Suprapubic skin (tissue), 4 donors: ENCODE results near the gene MXD3. TPM values are rescaled to one million over a fixed set of nuclear protein-coding genes. Genes with fewer than 3 reads are reported as not detected.

Experiments
- DNase-seq, 2 donors: peaks; one replicate each; pipeline ENCODE4 v3.0.0-alpha.2; 2019; ENCODE audit warnings: low spot score in 2 of 2
- H3K27ac ChIP-seq: fragments of 200-600 bp; sonication (generic); one replicate; pipeline ENCODE4 v1.5.1; 2019
- H3K27me3 ChIP-seq: fragments of 200-600 bp; sonication (generic); one replicate; pipeline ENCODE4 v1.5.1; 2019
- H3K36me3 ChIP-seq: fragments of 200-600 bp; sonication (generic); one replicate; pipeline ENCODE4 v1.5.1; 2019
- H3K4me1 ChIP-seq: fragments of 200-600 bp; sonication (generic); one replicate; pipeline ENCODE4 v1.5.1; 2019
- H3K4me3 ChIP-seq: fragments of 200-600 bp; sonication (generic); one replicate; pipeline ENCODE4 v1.5.1; 2019; ENCODE audit warnings: mild to moderate bottlenecking
- H3K9me3 ChIP-seq: fragments of 200-600 bp; sonication (generic); one replicate; pipeline ENCODE4 v1.5.1; 2019
- CTCF ChIP-seq, 2 donors: fragments of 200-600 bp in 1 of 2; fragments of 450-650 bp in 1 of 2; sonication (generic) in 1 of 2; IDR thresholded peaks; one replicate each; pipeline ENCODE4 v1.5.1; 2016 to 2019; ENCODE audit warnings: antibody characterized with exemption in 2 of 2, mild to moderate bottlenecking in 1 of 2, moderate library complexity in 1 of 2
- EP300 ChIP-seq: sonication (generic); formaldehyde crosslinking; IDR thresholded peaks from one replicate; pipeline ENCODE4 v1.6.1; 2017; ENCODE audit warnings: antibody characterized with exemption
- POLR2A ChIP-seq, 2 donors: fragments of 450-650 bp; IDR thresholded peaks; one replicate each; pipeline ENCODE4 v1.6.1; 2017; ENCODE audit warnings: antibody characterized with exemption in 2 of 2, mild to moderate bottlenecking in 2 of 2, moderate library complexity in 2 of 2
- POLR2AphosphoS5 ChIP-seq, 3 donors: sonication (generic); formaldehyde crosslinking; IDR thresholded peaks; one replicate each; pipeline ENCODE4 v1.6.1; 2017; ENCODE audit warnings: antibody characterized with exemption in 3 of 3
- WGBS: methylation state at CpG from one replicate; pipeline ENCODE4 v1.1.5; 2018; 5-methylcytosine and 5-hydroxymethylcytosine counted together
- total RNA-seq, 4 donors: library from RNA; depleted of rRNA; stranded (reverse); fragments of >200 nt; gene quantifications; one replicate each; pipeline ENCODE4 v1.1.0, GENCODE V29; 2016

Gene MXD3
- total RNA-seq, 4 donors from 2014 or later: 8.7 to 30.3 (median 11.7) TPM

DNA sequence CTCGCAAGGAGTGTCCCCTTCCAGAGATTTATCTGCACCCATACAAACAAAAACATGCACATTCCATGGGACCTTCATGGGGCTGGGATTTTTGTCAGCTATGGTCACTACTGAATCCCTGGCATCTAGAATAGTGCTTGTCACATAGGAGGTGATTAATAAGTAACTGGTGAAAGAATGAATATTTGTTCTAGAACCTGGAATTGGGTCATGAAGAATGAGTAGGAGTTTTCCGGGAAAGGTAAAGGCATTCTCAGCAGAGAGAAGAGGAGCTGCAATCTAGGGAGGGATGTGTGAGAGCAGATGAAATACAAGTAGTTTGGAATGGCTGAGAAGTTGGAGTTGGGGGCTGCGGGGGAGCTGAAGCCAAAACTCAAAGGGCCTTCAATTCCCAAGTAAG lies 42.6 kb upstream of the MXD3 start:
- no peak for DNase-seq
- Histone ChIP-seq H3K27me3 (no peaks in the 10 kb centered on the region), H3K4me1 (peaks cover 49% of the 10 kb centered on the region), H3K27ac (no peak overlapping the region), H3K9me3 (no peaks in the 10 kb centered on the region), H3K4me3 (no peak overlapping the region), H3K36me3 (peaks cover 1% of the 10 kb centered on the region)
- TF ChIP-seq POLR2AphosphoS5 (IDR thresholded peaks at IDR 0.05): no peak
- no peak for TF ChIP-seq EP300
- no peak for TF ChIP-seq CTCF (IDR thresholded peaks at IDR 0.05)
- TF ChIP-seq POLR2A (IDR thresholded peaks at IDR 0.05): no peak
- 88% methylated on average over 3 of the region's 3 CpGs for WGBS

- WGBS: 72% methylated on average over 5 of the region's 5 CpGs
- Histone ChIP-seq H3K36me3 (peaks cover 6% of the 10 kb centered on the region), H3K27ac (no peak overlapping the region), H3K27me3 (no peaks in the 10 kb centered on the region), H3K9me3 (no peaks in the 10 kb centered on the region), H3K4me3 (no peak overlapping the region), H3K4me1 (peaks cover 44% of the 10 kb centered on the region)
- TF ChIP-seq EP300 (no peak), POLR2AphosphoS5 (IDR thresholded peaks at IDR 0.05) (no peak), POLR2A (IDR thresholded peaks at IDR 0.05) (no peak), CTCF (IDR thresholded peaks at IDR 0.05) (no peak)
- no peak for DNase-seq
These were observed 41.4 kb upstream of the MXD3 start for GRCh38 chr5:177353093-177353492.

- DNase-seq: peak; percentile 95 to 96
- Histone ChIP-seq H3K9me3 (no peaks in the 10 kb centered on the region), H3K36me3 (peaks cover 9% of the 10 kb centered on the region), H3K4me1 (peaks cover 32% of the 10 kb centered on the region), H3K4me3 (peak within 1 kb of the TSS; percentile 94), H3K27me3 (no peaks in the 10 kb centered on the region), H3K27ac (peak within 1 kb of the TSS; percentile 97)
- TF ChIP-seq EP300 (no peak), POLR2A (IDR thresholded peaks at IDR 0.05) (peak in 1 of 2 donors; percentile 63), CTCF (IDR thresholded peaks at IDR 0.05) (no peak), POLR2AphosphoS5 (IDR thresholded peaks at IDR 0.05) (peak in 2 of 3 donors; percentile 61 to 81)
- 4% methylated on average over 16 of the region's 55 CpGs for WGBS
These were observed 40.0 kb upstream of the MXD3 start, which contains the start of gene LMAN2 for GRCh38 chr5:177351392-177352329. Gene LMAN2, minus strand, starts transcription at chr5:177351668. Its CDS starts 21 bp downstream, at chr5:177351647.

DNA sequence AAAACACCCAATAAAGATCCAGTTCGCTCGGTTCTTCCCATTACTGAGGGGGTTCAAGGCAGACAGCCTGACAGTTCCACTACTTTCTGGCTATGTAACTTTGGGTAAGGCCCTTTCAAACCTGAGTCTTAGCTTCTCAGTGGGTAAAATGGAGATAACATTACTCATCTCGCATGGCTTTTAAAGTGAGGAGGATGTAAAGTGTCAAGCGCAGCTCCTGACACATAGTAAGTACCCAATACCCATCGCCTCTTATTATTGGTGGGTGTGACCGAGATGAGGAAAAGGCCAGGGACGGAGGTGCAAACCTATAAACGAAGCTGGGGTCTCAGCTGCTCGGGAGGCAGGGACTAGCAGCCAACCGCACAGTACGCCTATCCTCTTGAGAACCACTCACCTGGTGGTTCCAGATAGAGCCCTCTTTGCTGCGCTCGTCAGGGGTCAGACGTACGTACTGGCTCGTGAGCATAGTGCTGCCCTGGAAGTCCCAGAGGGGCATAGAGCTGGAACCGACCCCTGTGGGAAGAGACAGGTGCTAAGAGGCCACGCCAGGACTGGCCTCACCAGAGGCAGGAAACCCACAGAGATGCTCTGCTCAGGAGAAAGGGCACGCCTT lies 39.2 kb upstream of the MXD3 start:
- H3K27ac ChIP-seq: peak overlapping the region; percentile 97
- peaks cover 32% of the 10 kb centered on the region for H3K4me1 ChIP-seq
- H3K36me3 ChIP-seq: peaks cover 13% of the 10 kb centered on the region
- H3K4me3 ChIP-seq: peak overlapping the region; percentile 94
- no peak for DNase-seq
- TF ChIP-seq EP300 (no peak), CTCF (IDR thresholded peaks at IDR 0.05) (no peak), POLR2AphosphoS5 (IDR thresholded peaks at IDR 0.05) (no peak), POLR2A (IDR thresholded peaks at IDR 0.05) (no peak)
- no peaks in the 10 kb centered on the region for H3K9me3 ChIP-seq
- H3K27me3 ChIP-seq: no peaks in the 10 kb centered on the region
- 10% methylated on average over 19 of the region's 19 CpGs for WGBS

DNA sequence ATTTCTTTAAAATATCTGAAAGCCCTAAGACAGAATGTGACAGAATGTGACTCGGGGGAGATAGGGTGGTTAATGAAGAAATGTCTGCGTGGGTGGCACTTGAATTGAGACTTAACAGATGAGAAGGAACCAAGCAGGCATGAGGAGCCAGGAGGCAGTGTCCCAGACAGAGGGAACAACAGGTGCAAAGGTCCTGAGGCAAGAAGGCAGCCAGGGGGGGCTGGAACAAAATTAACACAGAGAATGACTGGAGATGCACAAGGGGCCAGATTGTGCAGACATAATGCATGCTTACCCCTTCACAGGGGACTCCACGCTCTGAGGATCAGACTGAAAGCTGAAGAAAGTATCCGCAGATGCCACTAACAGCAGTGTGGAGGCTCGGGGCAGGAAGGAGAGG lies 38.1 kb upstream of the MXD3 start:
- Histone ChIP-seq H3K4me1 (peaks cover 32% of the 10 kb centered on the region), H3K27me3 (no peaks in the 10 kb centered on the region), H3K27ac (no peak overlapping the region), H3K9me3 (no peaks in the 10 kb centered on the region), H3K4me3 (peak overlapping the region; percentile 94), H3K36me3 (peaks cover 14% of the 10 kb centered on the region)
- DNase-seq: no peak
- TF ChIP-seq EP300 (no peak), POLR2A (IDR thresholded peaks at IDR 0.05) (no peak), CTCF (IDR thresholded peaks at IDR 0.05) (no peak), POLR2AphosphoS5 (IDR thresholded peaks at IDR 0.05) (no peak)
- WGBS: 84% methylated on average over 5 of the region's 5 CpGs
